ENCODE results near the gene DENND1A. TPM values are rescaled to one million over a fixed set of nuclear protein-coding genes. Genes with fewer than 3 reads are reported as not detected.

DENND1A gene
- total RNA-seq, 1 donor from 2014 or later, result 12.7 TPM

- H3K4me2 ChIP-seq (ENCODE audit: low read length), result no peak overlapping the region
- peaks cover 28% of the 10 kb centered on the region for H3K27me3 ChIP-seq (ENCODE audit: insufficient read depth, low read length)
- no peak overlapping the region for H3K27ac ChIP-seq (ENCODE audit: low read depth, low read length)
- H3K4me1 Mint-ChIP-seq (ENCODE audit: low read depth, unreplicated experiment), result peaks cover 4% of the 10 kb centered on the region
- H3K4me3 Mint-ChIP-seq (ENCODE audit: unreplicated experiment), result no peak overlapping the region
- H3K36me3 ChIP-seq (ENCODE audit: insufficient read depth, low read length), result no peaks in the 10 kb centered on the region
- H3K4me3 ChIP-seq (ENCODE audit: insufficient read depth, low read depth, low read length), result no peak overlapping the region
- H2AFZ ChIP-seq (ENCODE audit: low read depth, low read length), result no peak overlapping the region
- no peaks in the 10 kb centered on the region for H3K36me3 Mint-ChIP-seq (ENCODE audit: low read depth, unreplicated experiment)
- FAIRE-seq, result no peak
- H3K9me3 Mint-ChIP-seq (ENCODE audit: unreplicated experiment), result no peaks in the 10 kb centered on the region
- H3K79me2 ChIP-seq (ENCODE audit: insufficient read depth, low read length), result no peaks in the 10 kb centered on the region
- DNase-seq (ENCODE audit: low read depth), result no peak
- H3K9ac ChIP-seq (ENCODE audit: low read length), result no peak overlapping the region
- no peaks in the 10 kb centered on the region for H3K9me3 ChIP-seq (ENCODE audit: insufficient read depth, low read depth, low read length)
- H3K27me3 Mint-ChIP-seq (ENCODE audit: low read depth, unreplicated experiment), result peaks cover 44% of the 10 kb centered on the region
- TF ChIP-seq EZH2 (IDR thresholded peaks at IDR 0.05; ENCODE audit: insufficient read depth, low read length) (no peak), CTCF (IDR thresholded peaks at IDR 0.05; ENCODE audit: insufficient read depth, low read depth, low read length) (no peak)
- H3K4me1 ChIP-seq (ENCODE audit: insufficient read depth, low read length), result no peaks in the 10 kb centered on the region
- no peak overlapping the region for H3K27ac Mint-ChIP-seq (ENCODE audit: unreplicated experiment)
- H4K20me1 ChIP-seq (ENCODE audit: insufficient read depth, low read length), result no peaks in the 10 kb centered on the region
Observed at GRCh38 chr9:123350590-123351310, 579.2 kb downstream of the DENND1A start.

GRCh38 chr9:123349691-123350480 lies 580.0 kb downstream of the DENND1A start:
- Histone ChIP-seq H3K9ac (ENCODE audit: low read length) (no peak overlapping the region), H3K36me3 (ENCODE audit: insufficient read depth, low read length) (no peaks in the 10 kb centered on the region), H2AFZ (ENCODE audit: low read depth, low read length) (no peak overlapping the region), H3K27ac (ENCODE audit: low read depth, low read length) (no peak overlapping the region), H3K9me3 (ENCODE audit: insufficient read depth, low read depth, low read length) (no peaks in the 10 kb centered on the region), H3K79me2 (ENCODE audit: insufficient read depth, low read length) (no peaks in the 10 kb centered on the region), H3K4me2 (ENCODE audit: low read length) (peak overlapping the region; percentile 42), H3K4me3 (ENCODE audit: insufficient read depth, low read depth, low read length) (no peak overlapping the region), H3K27me3 (ENCODE audit: insufficient read depth, low read length) (peaks cover 28% of the 10 kb centered on the region), H3K4me1 (ENCODE audit: insufficient read depth, low read length) (no peaks in the 10 kb centered on the region), H4K20me1 (ENCODE audit: insufficient read depth, low read length) (no peaks in the 10 kb centered on the region)
- Mint-ChIP-seq H3K4me1 (ENCODE audit: low read depth, unreplicated experiment) (peaks cover 3% of the 10 kb centered on the region), H3K27ac (ENCODE audit: unreplicated experiment) (no peak overlapping the region), H3K36me3 (ENCODE audit: low read depth, unreplicated experiment) (no peaks in the 10 kb centered on the region), H3K4me3 (ENCODE audit: unreplicated experiment) (no peak overlapping the region), H3K9me3 (ENCODE audit: unreplicated experiment) (no peaks in the 10 kb centered on the region), H3K27me3 (ENCODE audit: low read depth, unreplicated experiment) (peaks cover 43% of the 10 kb centered on the region)
- TF ChIP-seq EZH2 (IDR thresholded peaks at IDR 0.05; ENCODE audit: insufficient read depth, low read length) (no peak), CTCF (IDR thresholded peaks at IDR 0.05; ENCODE audit: insufficient read depth, low read depth, low read length) (peak; percentile 86)
- no peak for DNase-seq (ENCODE audit: low read depth)
- FAIRE-seq, result no peak

Measured in astrocyte (in vitro differentiated cells and primary cell).